K562 (cell line): ENCODE results near the gene PKHD1. TPM values are rescaled to one million over a fixed set of nuclear protein-coding genes. Genes with fewer than 3 reads are reported as not detected.

Experiments
- GATA2 ChIP-seq: sonication (generic); formaldehyde crosslinking; IDR thresholded peaks from 2 replicates; pipeline ENCODE4 v1.4.0; 2020; ENCODE audit warnings: mild to moderate bottlenecking, missing genetic modification reagents
- HMG20A ChIP-seq: fragments of 450-650 bp; formaldehyde crosslinking; conservative IDR thresholded peaks from 2 replicates; pipeline ENCODE4 v1.4.0; 2020; ENCODE audit warnings: mild to moderate bottlenecking, mixed read lengths
- KDM1A ChIP-seq, 2 experiments: fragments of 450-650 bp; IDR thresholded peaks; 2 replicates each; pipeline ENCODE4 v1.6.1; 2016; ENCODE audit warnings: mild to moderate bottlenecking in 2 of 2
- L3MBTL2 ChIP-seq: fragments of 450-650 bp; IDR thresholded peaks from 2 replicates; pipeline ENCODE4 v1.6.1; 2016; ENCODE audit warnings: mild to moderate bottlenecking, moderate library complexity
- POLR2AphosphoS2 ChIP-seq: IDR thresholded peaks from 2 replicates; pipeline ENCODE4 v1.6.1; 2012; ENCODE audit warnings: low read length, improper control_type of control experiment
- SMARCE1 ChIP-seq: fragments of 450-650 bp; IDR thresholded peaks from 2 replicates; pipeline ENCODE4 v1.7.1; 2016; ENCODE audit warnings: mild to moderate bottlenecking
- TAF15 ChIP-seq: fragments of 200-400 bp; formaldehyde crosslinking; IDR thresholded peaks from 2 replicates; pipeline ENCODE4 v1.6.1; 2017; ENCODE audit warnings: mild to moderate bottlenecking, low read depth, low read length, moderate library complexity
- TEAD1 ChIP-seq, 2 experiments: fragments of 450-650 bp in 1 of 2; sonication (generic) in 1 of 2; formaldehyde crosslinking; IDR thresholded peaks; 2 replicates each; pipeline versions ENCODE4 v1.4.0 to v1.8.0; 2020 to 2022; ENCODE audit warnings: mild to moderate bottlenecking in 2 of 2, missing genetic modification reagents in 1 of 2
- U2AF1 ChIP-seq: fragments of 200-400 bp; formaldehyde crosslinking; optimal IDR thresholded peaks from 2 replicates; pipeline ENCODE3; 2017; ENCODE audit warnings: mild to moderate bottlenecking, low read depth, low read length, moderate library complexity
- ZC3H11A ChIP-seq: IDR thresholded peaks from 2 replicates; pipeline ENCODE4 v1.6.1; 2012; ENCODE audit warnings: low read depth, low read length, improper control_type of control experiment
- ZFPM2 ChIP-seq: fragments of 250-450 bp; sonication (Bioruptor Pico); IDR thresholded peaks from 2 replicates; pipeline ENCODE4 v1.5.1; 2022; ENCODE audit warnings: mild to moderate bottlenecking
- ZNF175 ChIP-seq: fragments of 200-800 bp; sonication (Bioruptor generic); IDR thresholded peaks from 2 replicates; pipeline ENCODE4 v1.6.1; 2016; ENCODE audit warnings: low read depth, mild to moderate bottlenecking, missing genetic modification characterization, missing compliant biosample characterization
- polyA plus RNA-seq, 8 experiments: library from polyadenylated mRNA; depleted of rRNA in 4 of 8; stranded (reverse) in 5 of 8; unstranded in 3 of 8; fragments of >200 nt; fragmentation: Nextera tagmentation in 2 of 8; fragmentation: Illumina TruSeq in 1 of 8; extraction: Ambion mirVana in 2 of 8; extraction: Trizol in 1 of 8; gene quantifications; 2 replicates each; pipeline versions ENCODE4 v1.2.1 to v1.2.3, GENCODE V29; 2011 to 2014; ENCODE audit warnings: inconsistent platforms in 1 of 8, missing spikeins in 1 of 8
- total RNA-seq, 7 experiments: library from RNA; depleted of rRNA in 6 of 7; stranded (reverse); fragments of >200 nt in 6 of 7; fragmentation: Illumina TruSeq in 2 of 7; extraction: Trizol in 2 of 7; gene quantifications; 2 replicates each; pipeline versions ENCODE4 v1.2.1 to v1.2.3, GENCODE V29; 2011 to 2021; ENCODE audit warnings: low replicate concordance in 1 of 7
- TF ChIP-seq, protein P1 (sequence below): fragments of 250-450 bp; sonication (Bioruptor Pico); IDR thresholded peaks from 2 replicates; pipeline ENCODE4 v1.4.0; 2020; ENCODE audit warnings: mild to moderate bottlenecking, moderate library complexity
- TF ChIP-seq, protein P2 (sequence below): sonication (generic); formaldehyde crosslinking; IDR thresholded peaks from 2 replicates; pipeline ENCODE4 v1.8.1; 2023; ENCODE audit warnings: mild to moderate bottlenecking, missing genetic modification reagents
- TF ChIP-seq, protein P3 (sequence below), 2 experiments: fragments of 450-650 bp in 1 of 2; sonication (generic) in 1 of 2; formaldehyde crosslinking; conservative IDR thresholded peaks; 2 replicates each; pipeline versions ENCODE4 v1.4.0 to v1.8.1; 2020 to 2022; ENCODE audit warnings: mild to moderate bottlenecking in 1 of 2, missing genetic modification reagents in 1 of 2
- TF ChIP-seq, protein P4 (sequence below): fragments of 450-650 bp; formaldehyde crosslinking; IDR thresholded peaks from 2 replicates; pipeline ENCODE4 v1.4.0; 2020; ENCODE audit warnings: mild to moderate bottlenecking, moderate library complexity
- TF ChIP-seq, protein P5 (sequence below): fragments of 450-650 bp; formaldehyde crosslinking; IDR thresholded peaks from 2 replicates; pipeline ENCODE4 v1.4.0; 2020; ENCODE audit warnings: mild to moderate bottlenecking, moderate library complexity
- TF ChIP-seq, protein P6 (sequence below): fragments of 450-650 bp; IDR thresholded peaks from 2 replicates; pipeline ENCODE4 v1.7.0; 2016; ENCODE audit warnings: borderline replicate concordance

The PKHD1 gene
- total and polyA plus RNA-seq, 9 of the 15 experiments (the other 6 are each of a cell fraction or from before 2014, with no cell fraction given) = 0.01 to 0.04 (median 0.01) TPM; not detected in 6

DNA sequence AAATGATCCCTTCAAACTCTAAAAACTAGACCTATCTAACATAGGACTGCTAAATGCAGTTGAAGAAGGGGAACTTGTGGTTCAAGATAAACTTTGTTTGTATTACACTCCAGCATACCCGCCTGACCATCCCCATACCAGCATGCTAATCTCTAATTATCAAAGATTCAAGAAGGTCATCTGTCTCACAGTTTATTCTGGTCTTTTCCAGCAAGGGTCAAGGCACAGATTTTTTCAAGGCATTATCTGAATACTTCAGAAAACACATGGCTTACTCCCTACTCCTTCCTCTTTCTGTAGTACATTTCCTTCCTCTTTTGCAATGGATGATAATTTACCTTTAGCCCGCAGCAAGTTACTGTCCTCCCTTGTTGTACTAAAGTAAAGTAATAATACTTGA, 174.1 kb downstream of the PKHD1 start (continued):
- TF ChIP-seq ZNF175 (0 out of 2 replicates have a peak, but pooled peaks have one; percentile 49), GATA2 (CRISPR knock-in tag) (no peak), ZFPM2 (CRISPR knock-in tag) (no peak), L3MBTL2 (no peak), TEAD1 (CRISPR knock-in tag; IDR thresholded peaks at IDR 0.05) (peak in 1 of 2 experiments; percentile 78; a peak in 1 of 4 replicates), POLR2AphosphoS2 (no peak), ZC3H11A (no peak), KDM1A (IDR thresholded peaks at IDR 0.05) (peak; percentile 65 to 87), U2AF1 (no peak), TAF15 (no peak), HMG20A (0 out of 2 replicates have a peak, but pooled peaks have one; percentile 34), SMARCE1 (peak; percentile 87; the same call in 1 of the 2 replicates)
- TF ChIP-seq, protein P1, sequence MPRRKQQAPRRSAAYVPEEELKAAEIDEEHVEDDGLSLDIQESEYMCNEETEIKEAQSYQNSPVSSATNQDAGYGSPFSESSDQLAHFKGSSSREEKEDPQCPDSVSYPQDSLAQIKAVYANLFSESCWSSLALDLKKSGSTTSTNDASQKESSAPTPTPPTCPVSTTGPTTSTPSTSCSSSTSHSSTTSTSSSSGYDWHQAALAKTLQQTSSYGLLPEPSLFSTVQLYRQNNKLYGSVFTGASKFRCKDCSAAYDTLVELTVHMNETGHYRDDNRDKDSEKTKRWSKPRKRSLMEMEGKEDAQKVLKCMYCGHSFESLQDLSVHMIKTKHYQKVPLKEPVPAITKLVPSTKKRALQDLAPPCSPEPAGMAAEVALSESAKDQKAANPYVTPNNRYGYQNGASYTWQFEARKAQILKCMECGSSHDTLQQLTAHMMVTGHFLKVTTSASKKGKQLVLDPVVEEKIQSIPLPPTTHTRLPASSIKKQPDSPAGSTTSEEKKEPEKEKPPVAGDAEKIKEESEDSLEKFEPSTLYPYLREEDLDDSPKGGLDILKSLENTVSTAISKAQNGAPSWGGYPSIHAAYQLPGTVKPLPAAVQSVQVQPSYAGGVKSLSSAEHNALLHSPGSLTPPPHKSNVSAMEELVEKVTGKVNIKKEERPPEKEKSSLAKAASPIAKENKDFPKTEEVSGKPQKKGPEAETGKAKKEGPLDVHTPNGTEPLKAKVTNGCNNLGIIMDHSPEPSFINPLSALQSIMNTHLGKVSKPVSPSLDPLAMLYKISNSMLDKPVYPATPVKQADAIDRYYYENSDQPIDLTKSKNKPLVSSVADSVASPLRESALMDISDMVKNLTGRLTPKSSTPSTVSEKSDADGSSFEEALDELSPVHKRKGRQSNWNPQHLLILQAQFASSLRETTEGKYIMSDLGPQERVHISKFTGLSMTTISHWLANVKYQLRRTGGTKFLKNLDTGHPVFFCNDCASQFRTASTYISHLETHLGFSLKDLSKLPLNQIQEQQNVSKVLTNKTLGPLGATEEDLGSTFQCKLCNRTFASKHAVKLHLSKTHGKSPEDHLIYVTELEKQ = no peak
- TF ChIP-seq, protein P2, sequence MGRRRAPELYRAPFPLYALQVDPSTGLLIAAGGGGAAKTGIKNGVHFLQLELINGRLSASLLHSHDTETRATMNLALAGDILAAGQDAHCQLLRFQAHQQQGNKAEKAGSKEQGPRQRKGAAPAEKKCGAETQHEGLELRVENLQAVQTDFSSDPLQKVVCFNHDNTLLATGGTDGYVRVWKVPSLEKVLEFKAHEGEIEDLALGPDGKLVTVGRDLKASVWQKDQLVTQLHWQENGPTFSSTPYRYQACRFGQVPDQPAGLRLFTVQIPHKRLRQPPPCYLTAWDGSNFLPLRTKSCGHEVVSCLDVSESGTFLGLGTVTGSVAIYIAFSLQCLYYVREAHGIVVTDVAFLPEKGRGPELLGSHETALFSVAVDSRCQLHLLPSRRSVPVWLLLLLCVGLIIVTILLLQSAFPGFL = no peak
- TF ChIP-seq, protein P3, sequence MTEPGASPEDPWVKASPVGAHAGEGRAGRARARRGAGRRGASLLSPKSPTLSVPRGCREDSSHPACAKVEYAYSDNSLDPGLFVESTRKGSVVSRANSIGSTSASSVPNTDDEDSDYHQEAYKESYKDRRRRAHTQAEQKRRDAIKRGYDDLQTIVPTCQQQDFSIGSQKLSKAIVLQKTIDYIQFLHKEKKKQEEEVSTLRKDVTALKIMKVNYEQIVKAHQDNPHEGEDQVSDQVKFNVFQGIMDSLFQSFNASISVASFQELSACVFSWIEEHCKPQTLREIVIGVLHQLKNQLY (CRISPR knock-in tag; conservative IDR thresholded peaks at IDR 0.05) = no peak
- TF ChIP-seq, protein P4, sequence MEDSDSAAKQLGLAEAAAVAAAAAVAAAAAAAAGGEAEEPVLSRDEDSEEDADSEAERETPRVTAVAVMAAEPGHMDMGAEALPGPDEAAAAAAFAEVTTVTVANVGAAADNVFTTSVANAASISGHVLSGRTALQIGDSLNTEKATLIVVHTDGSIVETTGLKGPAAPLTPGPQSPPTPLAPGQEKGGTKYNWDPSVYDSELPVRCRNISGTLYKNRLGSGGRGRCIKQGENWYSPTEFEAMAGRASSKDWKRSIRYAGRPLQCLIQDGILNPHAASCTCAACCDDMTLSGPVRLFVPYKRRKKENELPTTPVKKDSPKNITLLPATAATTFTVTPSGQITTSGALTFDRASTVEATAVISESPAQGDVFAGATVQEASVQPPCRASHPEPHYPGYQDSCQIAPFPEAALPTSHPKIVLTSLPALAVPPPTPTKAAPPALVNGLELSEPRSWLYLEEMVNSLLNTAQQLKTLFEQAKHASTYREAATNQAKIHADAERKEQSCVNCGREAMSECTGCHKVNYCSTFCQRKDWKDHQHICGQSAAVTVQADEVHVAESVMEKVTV (CRISPR knock-in tag) = no peak
- TF ChIP-seq, protein P5, sequence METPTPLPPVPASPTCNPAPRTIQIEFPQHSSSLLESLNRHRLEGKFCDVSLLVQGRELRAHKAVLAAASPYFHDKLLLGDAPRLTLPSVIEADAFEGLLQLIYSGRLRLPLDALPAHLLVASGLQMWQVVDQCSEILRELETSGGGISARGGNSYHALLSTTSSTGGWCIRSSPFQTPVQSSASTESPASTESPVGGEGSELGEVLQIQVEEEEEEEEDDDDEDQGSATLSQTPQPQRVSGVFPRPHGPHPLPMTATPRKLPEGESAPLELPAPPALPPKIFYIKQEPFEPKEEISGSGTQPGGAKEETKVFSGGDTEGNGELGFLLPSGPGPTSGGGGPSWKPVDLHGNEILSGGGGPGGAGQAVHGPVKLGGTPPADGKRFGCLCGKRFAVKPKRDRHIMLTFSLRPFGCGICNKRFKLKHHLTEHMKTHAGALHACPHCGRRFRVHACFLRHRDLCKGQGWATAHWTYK = no peak
- TF ChIP-seq, protein P6, sequence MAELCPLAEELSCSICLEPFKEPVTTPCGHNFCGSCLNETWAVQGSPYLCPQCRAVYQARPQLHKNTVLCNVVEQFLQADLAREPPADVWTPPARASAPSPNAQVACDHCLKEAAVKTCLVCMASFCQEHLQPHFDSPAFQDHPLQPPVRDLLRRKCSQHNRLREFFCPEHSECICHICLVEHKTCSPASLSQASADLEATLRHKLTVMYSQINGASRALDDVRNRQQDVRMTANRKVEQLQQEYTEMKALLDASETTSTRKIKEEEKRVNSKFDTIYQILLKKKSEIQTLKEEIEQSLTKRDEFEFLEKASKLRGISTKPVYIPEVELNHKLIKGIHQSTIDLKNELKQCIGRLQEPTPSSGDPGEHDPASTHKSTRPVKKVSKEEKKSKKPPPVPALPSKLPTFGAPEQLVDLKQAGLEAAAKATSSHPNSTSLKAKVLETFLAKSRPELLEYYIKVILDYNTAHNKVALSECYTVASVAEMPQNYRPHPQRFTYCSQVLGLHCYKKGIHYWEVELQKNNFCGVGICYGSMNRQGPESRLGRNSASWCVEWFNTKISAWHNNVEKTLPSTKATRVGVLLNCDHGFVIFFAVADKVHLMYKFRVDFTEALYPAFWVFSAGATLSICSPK = no peak
